Heart left ventricle (tissue), 13 donors: ENCODE data around the gene KIF13A.

Experiments
- CTCF ChIP-seq, 12 donors: fragments of 200-600 bp; sonication (generic) in 4 of 12; IDR thresholded peaks; one replicate each; pipeline versions ENCODE4 v1.5.0 to v1.8.0; 2018 to 2022; ENCODE audit warnings: antibody characterized with exemption in 12 of 12, mild to moderate bottlenecking in 5 of 12
- POLR2A ChIP-seq, 2 donors: fragments of 450-650 bp; IDR thresholded peaks; one replicate each; pipeline ENCODE4 v1.6.1; 2017; ENCODE audit warnings: antibody characterized with exemption in 2 of 2, mild to moderate bottlenecking in 2 of 2, moderate library complexity in 2 of 2
- donor health status: ischemic (EF 13 %, LVEDD 7.1; RV severe dilation, severe dysfunction).
- donor health status: DM: no; HTN: yes; CAD: no.
- donor health status: DM: no; HTN: no; CAD: no.
- donor health status: ischemic (EF 25% LVEDD 6.9; RV normal size, moderate dysfunction).
- donor health status: ischemic (EF 25% LVEDD 5.7; RV mildly dilated, moderate dysfunction).
- donor health status: ischemic (EF 35%, LVEDD 5.7; RV mildly dilated, moderate dysfunction).
- donor health status: nonischemic (EF 11% LVEDD 7.7; RV severe dilation, severe dysfunction).
- donor health status: DM: yes; HTN: yes; CAD: no.
- donor health status: PGD.
- donor health status: ischemic (EF 29% LVEDD 5.4; RV normal size, mild dysfunction).
- donor health status: nonischemic (EF 23%, LVEDD 6.1; RV moderate dilation, normal function).

DNA sequence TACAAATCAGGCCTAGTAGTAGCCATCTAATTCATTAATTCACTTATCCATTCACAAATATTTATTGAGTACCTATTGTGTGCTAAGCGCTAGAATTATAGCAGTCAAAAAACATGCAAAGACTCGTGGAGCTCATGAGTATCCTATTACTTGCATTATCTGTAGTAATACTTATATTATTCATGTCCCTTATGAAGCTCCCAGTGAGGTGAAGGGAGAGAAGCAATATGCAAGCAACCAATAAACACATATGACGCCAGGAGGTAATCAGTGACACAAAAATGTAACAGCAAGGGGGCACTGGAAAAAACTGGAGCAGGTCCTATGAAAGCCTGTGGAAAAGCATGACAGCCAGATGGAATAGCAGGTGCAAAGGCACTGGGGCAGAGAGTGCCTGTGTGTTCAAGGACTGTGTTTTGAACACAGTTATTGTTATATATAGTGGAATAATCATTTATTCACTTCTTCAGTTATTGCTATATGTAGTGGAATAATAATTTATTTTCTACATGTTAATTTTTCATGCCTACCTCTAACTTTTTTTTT, 109.5 kb downstream of the KIF13A start:
- no peak for TF ChIP-seq CTCF (IDR thresholded peaks at IDR 0.05)
- TF ChIP-seq POLR2A (IDR thresholded peaks at IDR 0.05): no peak
